Tibial nerve (tissue), 4 donors: ENCODE results near the gene GATC. TPM values are rescaled to one million over a fixed set of nuclear protein-coding genes. Genes with fewer than 3 reads are reported as not detected.
A peak's percentile ranks its signal among the peaks of the same experiment; 100 is the strongest.

Source experiments
- DNase-seq, 2 donors: peaks; one replicate each; pipeline ENCODE4 v3.0.0-alpha.2; 2019; ENCODE audit warnings: low spot score in 2 of 2
- H3K27ac ChIP-seq, 4 donors: fragments of 200-600 bp; sonication (generic) in 3 of 4; one replicate each; pipeline ENCODE4 v1.5.1; 2017 to 2019; ENCODE audit warnings: mild to moderate bottlenecking in 1 of 4
- H3K27me3 ChIP-seq, 2 donors: fragments of 200-600 bp; sonication (generic) in 1 of 2; one replicate each; pipeline versions ENCODE4 v1.5.1 to v1.6.0; 2017 to 2019
- H3K36me3 ChIP-seq, 3 donors: fragments of 200-600 bp; sonication (generic); one replicate each; pipeline ENCODE4 v1.5.1; 2018 to 2019
- H3K4me1 ChIP-seq, 4 donors: fragments of 200-600 bp; sonication (generic) in 3 of 4; one replicate each; pipeline ENCODE4 v1.5.1; 2017 to 2019
- H3K4me3 ChIP-seq, 4 donors: fragments of 200-600 bp; sonication (generic) in 3 of 4; one replicate each; pipeline ENCODE4 v1.5.1; 2017 to 2019; ENCODE audit warnings: mild to moderate bottlenecking in 1 of 4, moderate library complexity in 1 of 4
- H3K9me3 ChIP-seq, 4 donors: fragments of 200-600 bp; sonication (generic) in 3 of 4; one replicate each; pipeline ENCODE4 v1.5.1; 2017 to 2019
- CTCF ChIP-seq, 5 experiments: fragments of 200-600 bp in 3 of 5; fragments of 450-650 bp in 2 of 5; sonication (generic) in 3 of 5; IDR thresholded peaks; one replicate each; pipeline ENCODE4 v1.5.1; 2016 to 2019; ENCODE audit warnings: antibody characterized with exemption in 5 of 5, mild to moderate bottlenecking in 3 of 5, moderate library complexity in 2 of 5
- EP300 ChIP-seq, 2 donors: sonication (generic); formaldehyde crosslinking; IDR thresholded peaks; one replicate each; pipeline ENCODE4 v1.6.1; 2017; ENCODE audit warnings: antibody characterized with exemption in 2 of 2, mild to moderate bottlenecking in 1 of 2
- POLR2A ChIP-seq, 2 donors: fragments of 450-650 bp; IDR thresholded peaks; one replicate each; pipeline ENCODE4 v1.6.1; 2017; ENCODE audit warnings: antibody characterized with exemption in 2 of 2, mild to moderate bottlenecking in 2 of 2, moderate library complexity in 2 of 2
- WGBS, 2 donors: methylation state at CpG; one replicate each; pipeline ENCODE4 v1.1.5; 2018; 5-methylcytosine and 5-hydroxymethylcytosine counted together
- total RNA-seq, 4 donors: library from RNA; depleted of rRNA; stranded (reverse); fragments of >200 nt; gene quantifications; one replicate each; pipeline ENCODE4 v1.1.0, GENCODE V29; 2016

GATC gene
- total RNA-seq, 4 donors from 2014 or later: 21.0 to 37.3 (median 29.2) TPM

GRCh38 chr12:120469450-120470149 lies 23.4 kb downstream of the GATC start, which contains the start of gene SRSF9:
SRSF9 (minus strand) TSS chr12:120469748; CDS start chr12:120469609, 139 bp downstream.
- peaks cover 0 to 29% (median 4%) of the 10 kb centered on the region in 3 donors for H3K36me3 ChIP-seq
- peaks cover 0 to 51% (median 27%) of the 10 kb centered on the region in 4 donors for H3K4me1 ChIP-seq
- 1% methylated on average over 51 to 61 of the region's 88 CpGs for WGBS, 2 donors
- peak; percentile 88 to 90 for DNase-seq
- H3K9me3 ChIP-seq: no peaks in the 10 kb centered on the region
- peak within 1 kb of the TSS; percentile 83 to 95 (median 92) for H3K27ac ChIP-seq
- H3K4me3 ChIP-seq: peak within 1 kb of the TSS; percentile 70 to 100 (median 95)
- TF ChIP-seq POLR2A (IDR thresholded peaks at IDR 0.05): peak; percentile 61 to 72
- TF ChIP-seq EP300 (IDR thresholded peaks at IDR 0.05): peak in 1 of 2 donors; percentile 91
- peak; percentile 93 to 98 (median 96) for TF ChIP-seq CTCF (IDR thresholded peaks at IDR 0.05)
- H3K27me3 ChIP-seq: no peaks in the 10 kb centered on the region

GRCh38 chr12:120470150-120470784 lies 24.0 kb downstream of the GATC start:
- peak overlapping the region; percentile 83 to 95 (median 92) for H3K27ac ChIP-seq
- peaks cover 0 to 51% (median 27%) of the 10 kb centered on the region in 4 donors for H3K4me1 ChIP-seq
- peaks cover 0 to 22% (median 2%) of the 10 kb centered on the region in 3 donors for H3K36me3 ChIP-seq
- no peaks in the 10 kb centered on the region for H3K9me3 ChIP-seq
- H3K27me3 ChIP-seq: no peaks in the 10 kb centered on the region
- no peak for TF ChIP-seq EP300 (IDR thresholded peaks at IDR 0.05)
- no peak for DNase-seq
- WGBS, 2 donors: 58 to 64% methylated on average over 26 of the region's 26 CpGs
- peak overlapping the region; percentile 70 to 100 (median 95) for H3K4me3 ChIP-seq

GRCh38 chr12:120472521-120472920 lies 26.3 kb downstream of the GATC start:
- H3K27me3 ChIP-seq: no peaks in the 10 kb centered on the region
- TF ChIP-seq EP300 (IDR thresholded peaks at IDR 0.05) (no peak), CTCF (IDR thresholded peaks at IDR 0.05) (no peak), POLR2A (IDR thresholded peaks at IDR 0.05) (no peak)
- H3K9me3 ChIP-seq: no peaks in the 10 kb centered on the region
- H3K4me1 ChIP-seq: peaks cover 0 to 29% (median 14%) of the 10 kb centered on the region in 4 donors
- peaks cover 0 to under 1% (median 0%) of the 10 kb centered on the region in 3 donors for H3K36me3 ChIP-seq
- no peak overlapping the region for H3K27ac ChIP-seq
- no peak overlapping the region for H3K4me3 ChIP-seq
- no peak for DNase-seq

GRCh38 chr12:120473807-120474615 lies 27.8 kb downstream of the GATC start:
- Histone ChIP-seq H3K4me3 (no peak overlapping the region), H3K27me3 (no peaks in the 10 kb centered on the region), H3K36me3 (no peaks in the 10 kb centered on the region), H3K4me1 (peaks cover 0 to 19% (median 8%) of the 10 kb centered on the region in 4 donors), H3K9me3 (no peaks in the 10 kb centered on the region), H3K27ac (no peak overlapping the region)
- WGBS, 2 donors: 60 to 75% methylated on average over 6 of the region's 6 CpGs
- TF ChIP-seq CTCF (IDR thresholded peaks at IDR 0.05) (no peak), EP300 (IDR thresholded peaks at IDR 0.05) (no peak), POLR2A (IDR thresholded peaks at IDR 0.05) (no peak)
- no peak for DNase-seq

- H3K27ac ChIP-seq: no peak overlapping the region
- 23 to 30% methylated on average over 2 of the region's 2 CpGs for WGBS, 2 donors
- DNase-seq: no peak
These were observed 28.3 kb downstream of the GATC start for GRCh38 chr12:120474616-120474960.

More at GRCh38 chr12:120474616-120474960, 28.3 kb downstream of the GATC start:
- no peaks in the 10 kb centered on the region for H3K27me3 ChIP-seq
- H3K4me3 ChIP-seq: no peak overlapping the region
- H3K9me3 ChIP-seq: no peaks in the 10 kb centered on the region
- H3K4me1 ChIP-seq: peaks cover 0 to 19% (median 8%) of the 10 kb centered on the region in 4 donors
- no peaks in the 10 kb centered on the region for H3K36me3 ChIP-seq
- TF ChIP-seq POLR2A (IDR thresholded peaks at IDR 0.05) (no peak), CTCF (IDR thresholded peaks at IDR 0.05) (no peak), EP300 (IDR thresholded peaks at IDR 0.05) (no peak)
